Measurements from ENCODE around the gene TRIM32. TPM values are rescaled to one million over a fixed set of nuclear protein-coding genes. Genes with fewer than 3 reads are reported as not detected.

Gene TRIM32
- total RNA-seq, 6 donors from 2014 or later = 9.0 to 22.6 (median 12.8) TPM

DNA sequence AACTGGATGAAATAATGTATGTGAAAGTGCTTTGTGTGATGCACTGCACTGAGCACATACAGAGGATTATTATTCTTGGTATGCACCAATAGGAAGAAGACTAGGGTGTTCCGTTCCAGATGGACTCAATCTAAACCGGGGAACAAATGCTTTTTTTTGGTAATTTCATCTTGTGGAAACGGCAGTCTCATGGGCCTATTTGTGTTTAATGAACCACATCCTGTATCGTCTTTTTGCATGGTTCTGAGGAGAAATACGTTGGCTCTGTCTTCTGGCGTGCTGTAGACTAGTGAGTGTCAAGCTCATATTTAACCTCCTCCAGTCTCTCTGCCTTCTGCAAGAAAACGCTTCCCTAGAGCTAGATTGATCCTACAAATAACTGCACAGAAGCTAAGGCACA lies 30.0 kb downstream of the TRIM32 start:
- no peak for TF ChIP-seq POLR2AphosphoS5 (IDR thresholded peaks at IDR 0.05)
- TF ChIP-seq, protein P1, sequence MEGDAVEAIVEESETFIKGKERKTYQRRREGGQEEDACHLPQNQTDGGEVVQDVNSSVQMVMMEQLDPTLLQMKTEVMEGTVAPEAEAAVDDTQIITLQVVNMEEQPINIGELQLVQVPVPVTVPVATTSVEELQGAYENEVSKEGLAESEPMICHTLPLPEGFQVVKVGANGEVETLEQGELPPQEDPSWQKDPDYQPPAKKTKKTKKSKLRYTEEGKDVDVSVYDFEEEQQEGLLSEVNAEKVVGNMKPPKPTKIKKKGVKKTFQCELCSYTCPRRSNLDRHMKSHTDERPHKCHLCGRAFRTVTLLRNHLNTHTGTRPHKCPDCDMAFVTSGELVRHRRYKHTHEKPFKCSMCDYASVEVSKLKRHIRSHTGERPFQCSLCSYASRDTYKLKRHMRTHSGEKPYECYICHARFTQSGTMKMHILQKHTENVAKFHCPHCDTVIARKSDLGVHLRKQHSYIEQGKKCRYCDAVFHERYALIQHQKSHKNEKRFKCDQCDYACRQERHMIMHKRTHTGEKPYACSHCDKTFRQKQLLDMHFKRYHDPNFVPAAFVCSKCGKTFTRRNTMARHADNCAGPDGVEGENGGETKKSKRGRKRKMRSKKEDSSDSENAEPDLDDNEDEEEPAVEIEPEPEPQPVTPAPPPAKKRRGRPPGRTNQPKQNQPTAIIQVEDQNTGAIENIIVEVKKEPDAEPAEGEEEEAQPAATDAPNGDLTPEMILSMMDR (IDR thresholded peaks at IDR 0.05) = no peak
- TF ChIP-seq POLR2A (IDR thresholded peaks at IDR 0.05) = no peak
- TF ChIP-seq EP300 (IDR thresholded peaks at IDR 0.05) = no peak
- ATAC-seq (ENCODE audit: low FRiP score in 2 of 2) = no peak
- WGBS, 2 donors = 50 to 60% methylated on average over 7 of the region's 7 CpGs
- H3K4me3 ChIP-seq = no peak overlapping the region
- no peaks in the 10 kb centered on the region for H3K27me3 ChIP-seq
- no peak overlapping the region for H3K27ac ChIP-seq
- no peaks in the 10 kb centered on the region for H3K4me1 ChIP-seq
- DNase-seq = no peak
- no peaks in the 10 kb centered on the region for H3K9me3 ChIP-seq
- no peaks in the 10 kb centered on the region for H3K36me3 ChIP-seq

DNA sequence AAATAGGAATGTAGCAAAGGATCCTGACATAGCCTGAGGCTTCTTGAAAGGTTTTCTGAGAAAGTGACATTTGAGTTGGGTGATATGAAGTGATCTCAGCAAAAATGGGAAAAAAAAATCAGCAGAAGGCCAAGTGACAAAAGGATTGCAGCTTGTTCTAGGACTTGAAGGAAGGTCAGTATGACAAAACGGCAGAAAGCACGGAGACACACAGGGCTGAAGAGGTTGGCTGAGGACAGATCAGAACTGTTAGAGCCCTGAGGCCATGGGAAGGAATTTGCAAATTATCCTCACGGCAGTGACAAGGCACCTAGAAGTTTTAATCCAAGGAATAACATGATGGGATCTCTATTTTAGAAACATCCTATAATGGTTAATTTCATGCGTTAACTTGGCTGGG lies 31.0 kb downstream of the TRIM32 start:
- Histone ChIP-seq H3K4me1 (no peaks in the 10 kb centered on the region), H3K9me3 (no peaks in the 10 kb centered on the region), H3K27me3 (no peaks in the 10 kb centered on the region), H3K4me3 (no peak overlapping the region), H3K36me3 (no peaks in the 10 kb centered on the region), H3K27ac (no peak overlapping the region)
- no peak for ATAC-seq (ENCODE audit: low FRiP score in 2 of 2)
- no peak for DNase-seq
- WGBS, 2 donors = 93 to 94% methylated on average over 4 of the region's 4 CpGs
- TF ChIP-seq EP300 (IDR thresholded peaks at IDR 0.05) (no peak), POLR2A (IDR thresholded peaks at IDR 0.05) (no peak), POLR2AphosphoS5 (IDR thresholded peaks at IDR 0.05) (no peak)
- TF ChIP-seq, protein P1 (IDR thresholded peaks at IDR 0.05) = no peak

DNA sequence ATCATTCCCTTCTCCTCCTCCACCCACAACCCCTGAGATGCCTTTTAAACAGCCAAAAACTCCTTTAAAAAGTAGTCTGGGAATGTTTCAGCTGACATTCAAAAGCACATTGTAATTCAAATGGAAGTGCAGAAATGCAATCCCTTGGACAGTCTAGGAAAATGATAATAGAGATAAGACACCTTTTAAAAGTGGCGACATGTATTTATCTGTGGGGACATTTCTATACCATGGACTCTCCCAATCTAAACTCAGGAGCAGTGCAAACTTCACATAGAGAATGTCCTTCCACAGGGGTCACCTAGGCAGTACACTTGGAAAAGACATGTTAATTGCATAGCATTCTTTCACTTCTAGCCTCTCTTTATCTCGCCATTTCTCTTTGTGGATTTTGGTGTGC lies 33.0 kb downstream of the TRIM32 start:
- Histone ChIP-seq H3K27ac (no peak overlapping the region), H3K9me3 (no peaks in the 10 kb centered on the region), H3K4me1 (no peaks in the 10 kb centered on the region), H3K4me3 (no peak overlapping the region), H3K27me3 (no peaks in the 10 kb centered on the region), H3K36me3 (no peaks in the 10 kb centered on the region)
- WGBS, 2 donors = 39 to 96% methylated on average over 2 of the region's 2 CpGs
- DNase-seq (no peak), ATAC-seq (ENCODE audit: low FRiP score in 2 of 2) (no peak)
- TF ChIP-seq EP300 (IDR thresholded peaks at IDR 0.05) = no peak
- TF ChIP-seq, protein P1 (IDR thresholded peaks at IDR 0.05) = no peak
- no peak for TF ChIP-seq POLR2AphosphoS5 (IDR thresholded peaks at IDR 0.05)
- no peak for TF ChIP-seq POLR2A (IDR thresholded peaks at IDR 0.05)

DNA sequence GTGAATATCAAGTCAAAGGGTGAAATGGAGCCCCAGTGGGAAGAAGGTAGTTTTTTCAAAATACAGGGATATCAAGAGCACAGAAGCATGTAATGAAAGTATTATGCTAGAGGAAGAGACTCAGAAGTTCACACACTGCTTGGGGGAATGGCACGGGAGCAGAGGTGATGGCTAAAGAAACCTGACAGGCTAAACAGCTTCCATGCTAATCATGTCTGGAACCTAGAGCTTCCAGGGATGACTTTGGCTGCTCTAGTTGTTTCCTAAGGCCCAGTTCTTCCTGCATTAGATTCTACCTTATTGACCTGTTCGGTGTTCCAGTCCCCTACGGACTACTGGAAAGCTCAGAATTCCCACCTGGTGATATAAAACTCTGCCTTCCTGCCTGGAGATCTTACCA lies 34.3 kb downstream of the TRIM32 start:
- H3K27ac ChIP-seq = no peak overlapping the region
- no peaks in the 10 kb centered on the region for H3K36me3 ChIP-seq
- no peak for ATAC-seq (ENCODE audit: low FRiP score in 2 of 2)
- H3K4me1 ChIP-seq = no peaks in the 10 kb centered on the region
- no peaks in the 10 kb centered on the region for H3K9me3 ChIP-seq
- H3K4me3 ChIP-seq = no peak overlapping the region
- no peak for DNase-seq
- WGBS, 2 donors = 86 to 96% methylated on average over 3 of the region's 3 CpGs
- no peaks in the 10 kb centered on the region for H3K27me3 ChIP-seq
- no peak for TF ChIP-seq EP300 (IDR thresholded peaks at IDR 0.05)
- no peak for TF ChIP-seq POLR2A (IDR thresholded peaks at IDR 0.05)
- TF ChIP-seq POLR2AphosphoS5 (IDR thresholded peaks at IDR 0.05) = no peak
- TF ChIP-seq, protein P1 (IDR thresholded peaks at IDR 0.05) = no peak

DNA sequence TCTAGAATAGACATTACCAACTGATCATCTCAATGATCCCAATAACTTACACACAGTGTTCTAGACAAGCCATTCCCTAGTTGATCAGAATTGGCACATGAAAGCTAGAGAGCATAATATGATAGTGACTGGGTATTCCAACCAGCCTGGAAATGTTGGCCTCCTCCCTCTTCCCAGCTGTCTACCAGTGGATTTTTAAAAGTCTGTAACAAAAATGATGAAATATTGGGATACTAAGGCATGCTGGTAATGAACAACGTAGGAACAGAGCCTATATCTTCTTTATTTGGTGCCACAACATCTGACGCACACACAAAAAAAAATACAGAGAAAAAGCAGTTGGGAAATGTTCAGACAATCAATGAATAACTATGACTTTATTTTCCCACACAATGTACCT lies 34.8 kb downstream of the TRIM32 start:
- ATAC-seq (ENCODE audit: low FRiP score in 2 of 2) (no peak), DNase-seq (no peak)
- Histone ChIP-seq H3K4me3 (no peak overlapping the region), H3K9me3 (no peaks in the 10 kb centered on the region), H3K27me3 (no peaks in the 10 kb centered on the region), H3K36me3 (no peaks in the 10 kb centered on the region), H3K4me1 (no peaks in the 10 kb centered on the region), H3K27ac (no peak overlapping the region)
- TF ChIP-seq POLR2AphosphoS5 (IDR thresholded peaks at IDR 0.05) = no peak
- TF ChIP-seq POLR2A (IDR thresholded peaks at IDR 0.05) = no peak
- TF ChIP-seq EP300 (IDR thresholded peaks at IDR 0.05) = no peak
- TF ChIP-seq, protein P1 (IDR thresholded peaks at IDR 0.05) = no peak
- WGBS, 2 donors = 36 to 40% methylated on average over 2 of the region's 2 CpGs

Measured in upper lobe of left lung (tissue), 6 donors.